Stimulated activated CD8-positive, alpha-beta memory T cell treated with anti-CD3 and anti-CD28 coated beads, Interleukin-7, amount 100 ng/mL, for 48 hours (primary cell): Measurements from ENCODE around the gene C16orf90.
A peak's percentile ranks its signal among the peaks of the same experiment; 100 is the strongest.

Source experiments
- DNase-seq, 2 donors: peaks; one replicate each; pipeline ENCODE4 v3.0.0-alpha.2; 2020; ENCODE audit warnings: low read depth in 1 of 2; ENCODE audit errors: extremely low read depth in 1 of 2

The C16orf90 gene, protein sequence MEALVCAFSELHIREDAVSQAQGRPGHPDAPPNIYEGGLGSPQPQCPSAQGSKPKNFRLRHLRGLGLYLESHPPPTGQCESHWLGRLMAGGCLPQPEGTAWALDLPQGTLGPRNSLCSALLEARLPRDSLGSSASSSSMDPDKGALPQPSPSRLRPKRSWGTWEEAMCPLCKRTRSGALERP

DNA sequence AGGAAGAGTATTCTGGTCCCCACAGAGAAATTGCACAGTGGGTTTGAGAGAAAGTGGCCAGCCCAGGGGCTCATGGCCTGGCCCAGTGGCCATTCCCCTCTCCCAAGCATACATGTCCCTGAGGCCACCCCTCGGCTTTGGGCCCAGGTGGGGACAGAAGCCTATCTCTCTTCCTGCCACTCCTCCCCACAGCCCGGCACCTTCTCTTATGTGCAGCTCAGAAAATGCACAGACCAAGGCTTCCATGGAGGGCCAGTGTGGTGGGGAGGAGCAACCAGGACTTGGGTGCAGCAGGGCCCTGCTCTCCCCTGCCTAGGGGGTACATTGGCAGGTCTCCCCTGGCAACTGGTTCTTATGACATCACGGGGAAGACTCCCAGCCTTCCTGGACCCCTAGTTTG, at the start of gene C16orf90:
Gene C16orf90, minus strand, starts transcription at position 314 of the 400 bp plus-strand sequence. Its CDS starts 68 bp downstream, at position 246.
- no peak for DNase-seq

DNA sequence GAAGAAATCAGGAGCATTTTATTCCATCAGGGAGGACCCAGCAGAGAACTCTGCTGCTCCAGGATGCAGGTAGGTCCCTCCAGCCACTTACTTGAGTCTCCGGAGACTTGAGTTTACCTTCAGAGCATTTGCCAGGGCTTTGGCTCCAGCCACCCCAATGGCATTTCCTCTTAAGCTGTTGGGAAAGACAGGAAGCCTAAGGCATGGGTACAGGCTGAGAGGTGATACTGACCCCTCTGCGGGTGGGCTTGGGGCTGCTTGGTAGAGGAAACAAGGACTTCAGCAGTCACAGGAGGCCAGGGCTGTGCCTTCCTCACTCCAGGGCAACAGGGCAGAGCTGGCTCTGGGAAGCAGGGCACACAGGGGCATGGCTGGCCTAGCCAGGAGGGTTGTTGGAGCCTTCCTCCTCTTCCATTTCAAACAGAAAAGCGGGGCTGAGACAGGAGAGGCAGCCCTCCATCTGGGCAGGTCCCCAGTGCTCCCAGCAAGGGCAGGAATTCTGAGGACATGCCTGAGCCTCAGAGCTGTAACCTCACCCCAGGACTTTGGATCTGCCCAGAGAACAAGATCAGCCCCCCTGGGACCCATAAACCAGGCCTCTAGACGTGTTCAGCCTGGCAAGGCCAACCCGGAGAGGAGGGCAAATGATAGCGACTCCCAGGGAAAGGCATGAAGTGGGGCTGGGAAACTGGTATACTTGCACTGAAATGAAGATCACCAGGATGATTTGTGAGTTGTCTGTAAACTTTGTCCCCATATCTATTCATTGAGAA, 47.5 kb upstream of the C16orf90 start:
- DNase-seq = no peak

DNA sequence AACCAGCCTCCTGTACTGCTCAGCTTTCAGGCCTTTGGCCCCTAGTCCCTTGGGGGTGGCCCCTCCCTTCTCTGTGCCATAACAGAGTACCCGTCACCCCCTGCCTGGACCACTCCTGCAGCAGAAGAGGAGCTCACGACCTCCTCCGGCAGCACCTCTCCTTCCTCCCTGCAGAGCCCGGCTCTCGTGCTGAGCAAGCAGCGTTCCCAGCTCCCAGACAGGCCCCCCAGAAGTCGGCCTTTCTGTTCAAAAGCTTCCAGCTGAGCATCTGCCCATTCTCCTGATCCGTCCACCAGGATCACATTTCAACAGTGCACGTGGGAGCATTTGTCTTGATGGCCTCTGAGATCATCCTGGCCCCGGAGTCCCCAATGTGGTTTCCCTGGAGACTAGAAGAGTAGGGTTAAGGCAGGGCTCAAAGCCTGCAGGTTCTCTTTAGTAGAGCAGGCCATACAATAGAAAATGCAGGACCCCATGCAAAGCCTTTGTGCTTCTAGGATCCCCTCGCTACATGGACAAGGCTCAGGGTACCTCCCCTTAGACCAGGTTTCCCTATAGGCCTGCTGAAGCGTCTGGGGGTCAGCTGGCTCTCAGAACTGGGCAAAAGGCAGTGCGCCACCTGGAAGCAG, 46.4 kb upstream of the C16orf90 start:
- DNase-seq = no peak

DNA sequence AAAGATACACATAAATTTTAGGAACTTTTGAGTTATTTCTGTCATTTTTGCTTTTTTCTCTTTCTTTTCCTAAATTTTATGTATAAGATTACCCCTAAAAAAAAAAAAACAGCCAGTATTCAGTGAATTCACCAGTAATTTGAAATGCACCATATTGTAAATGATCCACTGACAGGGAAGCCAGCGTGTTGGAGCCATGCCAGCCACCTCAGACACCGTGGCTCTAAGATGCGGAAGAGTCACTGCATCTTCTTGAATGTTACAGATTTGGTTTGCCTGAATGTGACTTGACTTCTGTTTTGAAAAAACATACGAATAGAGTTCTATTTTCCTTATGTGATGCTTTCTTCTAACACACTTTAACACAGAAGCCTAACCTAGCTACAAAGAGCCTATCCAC, 42.9 kb upstream of the C16orf90 start:
- no peak for DNase-seq

DNA sequence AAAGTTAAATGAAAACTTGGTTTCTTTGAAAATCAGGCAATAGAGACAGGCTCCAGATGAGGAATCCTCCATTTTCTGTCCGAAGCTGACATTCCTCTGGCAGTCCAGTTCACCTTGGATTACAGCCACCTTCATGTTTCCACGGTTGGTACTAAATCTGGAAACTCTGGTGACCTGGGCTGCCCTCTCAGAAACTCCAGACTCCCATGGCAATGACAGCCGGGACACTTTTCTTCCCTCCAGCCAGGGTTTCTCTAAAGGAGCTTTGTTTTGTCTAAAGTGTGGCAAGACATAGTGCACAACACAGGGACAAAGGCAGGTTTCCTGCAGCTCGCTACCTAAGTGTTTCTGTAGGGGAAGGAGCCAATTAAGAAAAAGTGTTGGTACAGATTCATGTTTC, 41.6 kb upstream of the C16orf90 start:
- DNase-seq = no peak

DNA sequence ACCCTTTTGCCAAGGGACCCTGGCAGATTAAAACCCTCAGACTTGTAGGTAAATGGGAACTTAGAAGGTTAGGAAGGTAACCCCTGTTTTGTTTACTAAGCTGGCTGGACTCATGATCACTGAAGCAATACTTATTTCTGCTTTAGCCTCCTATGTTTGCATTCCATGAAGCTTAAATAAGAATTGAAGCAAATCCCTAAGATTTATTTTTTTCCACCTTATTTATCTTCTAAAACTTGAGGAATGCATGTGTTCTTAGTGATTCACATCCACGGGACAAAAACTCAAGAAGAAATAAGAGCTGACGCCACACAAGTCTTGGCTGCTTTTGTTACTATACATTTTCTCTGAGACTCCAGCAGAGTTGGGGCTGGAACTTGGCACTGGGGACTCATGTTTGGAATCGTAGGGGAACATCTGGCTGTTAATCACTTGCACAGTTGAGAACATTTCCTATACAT, 41.0 kb upstream of the C16orf90 start:
- DNase-seq = no peak

DNA sequence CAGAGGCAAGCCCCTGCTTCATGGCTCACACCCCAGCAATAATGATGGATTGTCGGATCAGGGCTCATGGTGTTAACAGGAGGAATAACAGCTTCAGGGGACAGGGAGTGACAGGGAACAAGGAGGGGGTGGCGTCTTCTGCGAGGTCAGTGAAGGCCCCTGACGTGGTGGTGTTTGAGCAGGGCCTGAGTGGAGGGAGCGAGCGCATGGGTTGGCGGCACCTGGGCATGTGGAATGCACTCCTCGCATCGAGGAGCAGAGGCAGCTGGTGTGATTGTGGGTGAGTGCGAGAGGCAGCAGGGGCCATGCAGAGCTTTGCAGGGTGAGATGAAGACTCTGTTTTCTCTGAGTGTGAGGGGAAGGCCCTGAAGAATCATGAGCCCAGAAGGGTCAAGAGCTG, 38.8 kb upstream of the C16orf90 start:
- DNase-seq = no peak

DNA sequence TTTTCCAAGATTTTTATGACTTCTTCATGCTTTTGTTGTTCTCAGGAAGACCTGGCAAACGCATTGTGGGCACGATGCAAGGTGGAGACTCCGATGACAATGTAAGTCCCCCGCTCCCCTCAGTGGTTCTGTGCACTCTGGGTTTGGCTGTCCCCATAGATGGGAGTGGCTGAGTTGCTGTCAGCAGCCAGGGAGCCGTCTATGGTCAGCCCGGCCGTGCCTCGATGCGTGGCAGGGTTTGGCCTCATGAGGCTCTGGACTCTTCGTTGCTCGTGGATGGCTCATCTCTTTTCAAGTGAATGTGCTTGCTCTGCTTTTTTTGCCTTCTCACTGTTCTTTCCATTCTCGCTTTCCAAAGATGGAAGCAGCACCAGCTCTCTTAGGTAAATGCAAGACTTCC, 37.5 kb upstream of the C16orf90 start:
- DNase-seq = no peak

DNA sequence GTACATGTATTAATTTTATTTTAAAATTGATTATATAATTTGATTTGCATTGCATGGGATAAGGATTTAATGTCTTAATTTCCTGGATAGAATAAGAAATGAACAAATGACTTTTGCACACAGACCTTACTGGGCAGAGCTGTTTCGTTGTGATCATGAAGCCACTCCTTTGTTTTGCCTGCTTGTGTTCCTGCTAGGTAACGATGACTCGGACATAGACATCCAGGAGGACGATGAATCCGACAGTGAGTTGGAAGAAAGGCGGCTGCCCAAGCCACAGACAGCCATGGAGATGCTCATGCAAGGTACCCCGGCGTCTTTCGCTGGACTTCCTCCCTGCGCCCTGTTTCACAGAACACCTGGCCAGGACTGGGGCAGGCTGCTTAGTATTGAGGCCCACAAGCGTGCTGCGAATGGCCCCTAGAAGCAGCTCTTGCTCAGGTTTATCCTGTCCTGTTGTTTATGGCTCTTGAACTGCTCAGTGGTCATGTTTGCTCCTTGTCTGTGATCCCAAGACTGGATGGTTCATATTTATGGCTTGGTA, 35.2 kb upstream of the C16orf90 start:
- no peak for DNase-seq

DNA sequence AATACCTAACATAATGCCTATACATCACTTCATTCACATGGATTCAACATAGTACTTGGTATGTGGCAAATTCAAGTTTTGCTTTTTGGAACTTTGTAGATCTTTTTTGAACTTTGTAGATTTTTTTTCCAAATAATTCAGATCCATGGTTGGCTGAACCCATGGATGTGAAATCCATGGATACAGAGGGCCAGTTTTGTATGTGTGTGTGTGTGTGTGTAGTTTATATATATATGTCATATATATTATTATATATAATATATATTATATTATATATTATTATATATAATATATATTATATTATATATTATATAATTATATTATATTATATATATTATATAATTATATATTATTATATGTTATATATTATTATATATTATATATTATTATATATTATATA, 33.9 kb upstream of the C16orf90 start:
- DNase-seq = no peak

DNA sequence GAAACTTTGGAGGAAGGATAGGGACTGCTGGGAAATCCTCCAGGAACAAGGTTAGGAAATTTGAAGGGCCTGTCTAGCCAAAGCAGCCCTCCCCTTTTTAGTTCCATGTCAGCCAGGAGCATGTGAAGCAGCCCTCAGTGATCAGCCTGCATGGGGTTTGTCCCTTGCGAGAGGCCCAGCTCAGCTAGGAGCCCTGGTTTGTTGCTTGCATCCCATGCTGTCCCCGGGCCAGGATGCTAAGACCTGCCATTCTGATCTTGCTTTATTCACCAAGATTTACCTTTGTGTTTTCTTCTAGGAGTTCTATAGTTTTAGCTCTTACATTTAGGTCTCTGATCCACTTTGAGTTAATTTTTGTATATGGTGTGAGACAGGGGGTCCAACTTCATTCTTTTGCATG, 33.1 kb upstream of the C16orf90 start:
- no peak for DNase-seq

DNA sequence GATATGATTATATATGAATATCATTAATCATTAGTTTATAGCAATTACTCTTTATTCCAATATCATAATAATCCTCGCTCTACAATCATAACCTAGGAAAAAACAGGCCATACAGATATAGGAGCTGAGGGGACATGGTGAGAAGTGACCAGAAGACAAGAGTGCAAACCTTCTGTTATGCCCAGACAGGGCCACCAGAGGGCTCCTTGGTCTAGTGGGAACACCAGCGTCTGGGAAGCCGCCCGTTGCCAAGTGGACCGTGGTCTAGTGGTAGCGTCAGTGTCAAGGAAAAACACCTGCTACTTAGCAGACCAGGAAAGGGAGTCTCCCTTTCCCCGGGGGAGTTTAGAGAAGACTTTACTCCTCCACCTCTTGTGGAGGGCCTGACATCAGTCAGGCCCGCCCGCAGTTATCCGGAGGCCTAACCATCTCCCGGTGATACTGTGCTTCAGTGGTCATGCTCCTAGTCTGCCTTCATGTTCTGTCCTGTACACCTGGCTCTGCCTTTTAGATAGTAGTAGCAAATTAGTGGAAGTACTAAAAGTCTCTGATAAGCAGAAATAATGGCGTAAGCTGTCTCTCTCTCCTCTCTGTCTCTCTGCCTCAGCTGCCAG, 32.0 kb upstream of the C16orf90 start:
- peak in 1 of 2 donors; percentile 44 for DNase-seq

DNA sequence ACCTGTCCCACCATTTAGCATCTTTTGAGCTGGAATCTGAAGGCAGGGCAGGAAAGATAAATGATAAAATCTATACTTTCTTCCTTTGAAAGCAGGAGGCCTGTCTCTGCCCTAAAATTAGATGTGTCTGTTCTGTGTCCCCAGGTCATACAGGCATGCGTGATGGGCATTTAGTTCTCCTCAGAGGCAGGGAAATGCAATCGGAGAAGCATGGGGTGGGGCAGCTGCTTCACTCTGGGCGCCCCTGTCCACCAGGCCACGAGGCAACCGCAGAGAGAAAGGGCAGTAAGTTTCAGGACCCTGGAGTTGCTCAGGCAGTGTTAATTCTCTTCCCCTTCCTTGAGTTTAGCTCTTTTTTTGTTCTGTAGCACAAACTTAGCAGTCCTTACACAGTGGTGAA, 30.7 kb upstream of the C16orf90 start:
- DNase-seq = no peak

DNA sequence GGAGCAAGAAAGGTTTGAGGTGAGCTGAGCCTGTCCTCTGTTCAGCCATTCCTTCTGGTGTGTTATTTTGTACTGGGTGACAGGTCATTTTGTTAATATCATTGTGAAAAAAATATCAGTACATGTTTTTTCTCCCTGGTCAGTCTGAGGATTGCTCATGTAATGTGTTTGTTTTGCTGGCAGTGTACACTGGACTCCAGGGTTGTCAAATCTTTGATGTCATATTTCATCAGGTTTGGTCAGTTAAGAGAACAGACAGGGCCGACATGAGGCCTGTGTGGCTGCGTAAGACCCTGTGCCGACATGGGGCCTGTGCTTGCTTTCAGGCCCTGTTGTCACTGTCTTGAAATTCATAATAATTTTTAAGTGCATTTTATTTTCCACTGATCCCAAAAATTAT, 28.0 kb upstream of the C16orf90 start:
- DNase-seq = no peak

DNA sequence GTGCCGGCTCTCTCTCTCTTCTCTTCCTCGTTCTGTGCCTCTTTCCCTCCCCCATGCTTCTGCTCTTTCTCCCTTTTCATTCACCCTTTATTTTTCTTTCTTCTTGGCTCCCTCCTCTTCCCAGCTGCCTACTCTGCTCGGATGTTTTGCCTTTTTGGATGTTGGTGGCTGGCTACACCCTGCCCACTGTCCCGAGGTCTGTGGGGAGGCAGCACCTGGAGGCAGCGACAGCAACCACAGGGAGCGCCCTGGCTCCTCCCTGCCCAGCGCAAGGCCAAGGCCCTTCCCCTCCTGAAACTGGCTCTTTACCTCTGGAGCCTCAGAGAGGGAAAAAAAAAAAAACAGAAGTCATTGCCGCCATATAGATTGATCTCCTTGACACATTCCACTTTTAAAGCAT, 25.6 kb upstream of the C16orf90 start:
- DNase-seq = no peak

DNA sequence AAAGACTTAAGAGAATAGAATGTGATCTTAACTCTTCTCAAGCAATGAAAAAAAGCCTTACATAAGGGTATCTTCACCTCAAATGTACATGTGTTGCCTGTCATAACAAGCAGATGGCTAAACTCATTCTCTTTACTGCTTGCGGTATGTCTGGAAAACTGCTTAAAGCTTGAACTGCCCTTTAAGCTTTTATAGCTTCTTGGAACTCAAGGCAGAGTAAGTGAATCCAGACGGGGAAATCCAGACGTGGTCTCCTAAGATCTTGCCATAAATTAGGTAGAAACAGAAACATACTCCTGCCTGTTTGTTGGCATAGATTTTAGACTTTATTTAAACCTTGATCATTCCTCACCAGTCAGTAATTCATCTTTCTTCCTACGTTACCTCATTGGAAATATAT, 25.1 kb upstream of the C16orf90 start:
- no peak for DNase-seq

DNA sequence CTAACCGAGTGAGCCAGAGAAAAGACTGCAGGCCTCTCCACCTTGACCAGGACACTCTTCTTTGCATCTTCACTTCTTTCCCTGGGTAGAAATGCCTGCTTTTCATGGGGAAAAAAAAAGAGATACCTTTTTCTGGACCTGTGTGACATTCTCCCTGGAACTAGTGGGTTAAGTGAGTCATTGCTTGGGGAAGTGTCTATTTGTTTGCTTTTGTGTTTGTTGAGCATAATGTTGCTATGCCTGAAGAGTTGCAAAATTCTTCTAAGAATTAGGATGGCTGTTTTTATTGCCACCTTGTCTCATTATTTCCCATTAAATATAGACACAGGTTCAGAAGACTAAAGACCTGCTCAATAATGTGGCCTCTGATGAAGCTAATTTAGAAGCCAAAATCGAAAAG, 24.3 kb upstream of the C16orf90 start:
- DNase-seq = no peak

DNA sequence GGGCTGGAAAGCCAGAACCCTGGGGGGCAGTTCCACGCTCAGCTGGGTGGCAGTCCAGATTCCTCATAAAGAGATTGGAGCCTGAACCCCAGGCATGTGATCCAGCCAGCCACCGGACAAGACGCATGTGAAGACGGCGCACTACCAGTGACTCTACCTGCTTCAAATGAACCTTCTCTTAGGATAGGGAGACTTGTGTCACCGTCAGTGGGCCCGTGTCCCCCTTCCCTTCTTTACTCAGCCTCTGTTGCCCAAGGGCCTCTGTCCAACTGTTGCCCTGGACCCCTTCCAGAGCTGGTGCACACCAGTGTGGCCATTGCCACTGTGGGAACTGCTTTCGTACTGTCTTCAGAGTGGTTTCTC, 23.7 kb upstream of the C16orf90 start:
- DNase-seq = no peak

DNA sequence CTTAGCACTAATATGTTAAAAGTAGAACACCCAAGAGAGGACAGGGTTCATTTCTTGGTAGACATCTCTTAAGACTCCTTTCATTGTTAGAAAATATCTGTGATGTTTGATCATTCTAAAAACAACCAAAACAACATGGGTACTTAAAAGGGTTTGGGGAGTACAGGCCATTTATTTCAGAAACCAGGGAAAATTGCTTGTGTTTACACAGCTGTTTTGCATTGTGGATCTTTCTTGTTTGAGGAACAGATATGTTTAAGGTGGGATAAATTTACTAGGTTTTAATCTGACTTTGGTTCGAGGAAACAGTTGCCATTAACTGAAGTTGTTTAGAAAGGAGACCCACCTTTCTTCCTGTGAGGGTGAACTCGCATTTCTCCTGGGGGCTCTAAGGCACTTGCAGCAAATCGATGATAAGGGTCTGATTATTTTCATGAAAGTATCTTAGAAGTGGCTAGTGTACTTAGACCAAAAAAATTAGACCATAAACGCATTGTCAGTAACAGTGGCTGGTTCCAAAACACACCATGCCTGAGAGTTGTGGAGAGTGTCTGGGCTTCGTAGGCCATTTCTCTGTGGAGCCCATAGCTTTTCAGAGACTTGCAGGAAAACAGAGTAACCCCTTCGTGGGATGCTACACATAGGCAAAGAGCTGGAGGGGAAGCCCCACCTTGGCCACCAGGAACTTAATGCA, 23.1 kb upstream of the C16orf90 start:
- DNase-seq = no peak

DNA sequence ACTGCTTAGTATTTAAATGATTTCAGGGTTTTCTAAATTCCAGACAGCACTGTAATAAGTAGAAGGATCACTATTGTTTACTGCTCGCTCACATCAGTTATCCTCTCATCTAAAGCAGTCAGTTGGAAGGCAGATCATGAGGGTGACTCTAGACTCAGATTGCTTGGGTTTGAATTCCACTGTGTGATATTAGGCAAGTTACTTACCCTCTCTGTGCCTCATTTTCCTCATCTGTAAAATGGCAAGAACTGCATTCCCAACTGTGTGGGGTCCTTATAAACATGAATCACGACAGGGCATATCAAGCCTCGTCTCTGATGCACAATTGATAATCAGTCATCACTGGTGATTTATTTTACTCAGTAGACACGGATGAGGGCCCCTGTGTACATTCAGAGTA, 20.6 kb upstream of the C16orf90 start:
- no peak for DNase-seq

DNA sequence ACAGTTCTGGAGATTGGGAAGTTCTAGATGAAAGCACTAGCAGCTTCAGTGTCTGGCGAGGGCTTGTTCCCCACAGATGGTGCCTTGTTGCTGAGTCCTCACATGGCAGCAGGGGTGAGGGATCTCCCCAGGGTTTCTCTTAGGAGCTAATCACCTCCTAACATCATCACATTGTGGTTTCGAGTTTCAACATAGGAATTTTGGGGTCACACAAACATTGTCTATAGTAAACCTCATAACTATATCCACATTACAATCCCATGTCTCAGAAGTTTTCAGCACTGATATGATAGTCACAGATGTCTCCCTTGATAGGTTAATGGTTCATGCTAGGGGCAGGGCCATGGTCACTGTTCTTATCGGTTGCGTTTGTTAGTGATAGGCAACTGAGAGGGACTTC, 19.3 kb upstream of the C16orf90 start:
- DNase-seq = no peak
